H9 (cell line): ENCODE data around the gene P3R3URF. TPM values are rescaled to one million over a fixed set of nuclear protein-coding genes. Genes with fewer than 3 reads are reported as not detected.

Source experiments
- DNase-seq: peaks from one replicate; pipeline ENCODE4 v3.0.0-alpha.2; 2017
- H2AFZ ChIP-seq: one replicate; pipeline ENCODE4 v1.6.1; 2013; ENCODE audit warnings: mild to moderate bottlenecking, low read length, control low read depth, moderate library complexity
- H2AK5ac ChIP-seq: 2 replicates; pipeline ENCODE4 v1.6.1; 2013; ENCODE audit warnings: low read length, control low read depth, mixed read lengths; ENCODE audit not compliant: insufficient read length
- H2BK120ac ChIP-seq: one replicate; pipeline ENCODE4 v1.6.1; 2013; ENCODE audit warnings: low read depth, mild to moderate bottlenecking, low read length, control low read depth, inconsistent platforms; ENCODE audit not compliant: poor library complexity, severe bottlenecking
- H2BK12ac ChIP-seq: 2 replicates; pipeline ENCODE4 v1.6.1; 2013; ENCODE audit warnings: low read length, control low read depth, mixed read lengths, low read depth; ENCODE audit not compliant: insufficient read length
- H2BK15ac ChIP-seq: 2 replicates; pipeline ENCODE4 v1.6.1; 2013; ENCODE audit warnings: low read depth, low read length, control low read depth
- H2BK20ac ChIP-seq: one replicate; pipeline ENCODE4 v1.6.1; 2013; ENCODE audit warnings: low read depth, mild to moderate bottlenecking, low read length, control low read depth, inconsistent platforms; ENCODE audit not compliant: poor library complexity, severe bottlenecking
- H2BK5ac ChIP-seq: 2 replicates; pipeline ENCODE4 v1.6.1; 2013; ENCODE audit warnings: low read length, control low read depth, mixed read lengths; ENCODE audit not compliant: insufficient read length
- H3K14ac ChIP-seq: 2 replicates; pipeline ENCODE4 v1.6.1; 2013; ENCODE audit warnings: low read length, control low read depth; ENCODE audit not compliant: insufficient read depth
- H3K18ac ChIP-seq: 2 replicates; pipeline ENCODE4 v1.6.1; 2013; ENCODE audit warnings: low read depth, mild to moderate bottlenecking, mixed read lengths, low read length, control low read depth; ENCODE audit not compliant: insufficient read length
- H3K23ac ChIP-seq: 2 replicates; pipeline ENCODE4 v1.6.1; 2013; ENCODE audit warnings: low read length, control low read depth, mixed read lengths, low read depth; ENCODE audit not compliant: insufficient read length
- H3K23me2 ChIP-seq: 2 replicates; pipeline ENCODE4 v1.6.1; 2013; ENCODE audit warnings: low read depth, mild to moderate bottlenecking, mixed read lengths, low read length, control low read depth; ENCODE audit not compliant: insufficient read length, poor library complexity, severe bottlenecking
- H3K27ac ChIP-seq: 2 replicates; pipeline ENCODE4 v1.5.1; 2013; ENCODE audit warnings: low read length, control low read depth, mixed read lengths, low read depth; ENCODE audit not compliant: insufficient read length
- H3K27me3 ChIP-seq: 2 replicates; pipeline ENCODE4 v1.6.1; 2013; ENCODE audit warnings: low read length, control low read depth, inconsistent platforms; ENCODE audit not compliant: insufficient read depth
- H3K4ac ChIP-seq: 2 replicates; pipeline ENCODE4 v1.6.1; 2013; ENCODE audit warnings: low read depth, mild to moderate bottlenecking, control low read depth, inconsistent platforms, low read length, moderate library complexity
- H3K4me1 ChIP-seq: 2 replicates; pipeline ENCODE4 v1.6.1; 2013; ENCODE audit warnings: low read length, control low read depth, inconsistent platforms; ENCODE audit not compliant: insufficient read depth
- H3K4me2 ChIP-seq: 2 replicates; pipeline ENCODE4 v1.6.1; 2013; ENCODE audit warnings: low read length, control low read depth, mixed read lengths; ENCODE audit not compliant: insufficient read length, insufficient read depth
- H3K56ac ChIP-seq: 2 replicates; pipeline ENCODE4 v1.6.1; 2013; ENCODE audit warnings: low read depth, mild to moderate bottlenecking, mixed read lengths, low read length, control low read depth; ENCODE audit not compliant: insufficient read length
- H3K79me1 ChIP-seq: 2 replicates; pipeline ENCODE4 v1.6.1; 2013; ENCODE audit warnings: low read depth, mild to moderate bottlenecking, moderate library complexity, low read length, control low read depth, inconsistent platforms; ENCODE audit not compliant: insufficient read depth, poor library complexity, severe bottlenecking
- H3K79me2 ChIP-seq: 2 replicates; pipeline ENCODE4 v1.6.1; 2013; ENCODE audit warnings: low read length, control low read depth, inconsistent platforms; ENCODE audit not compliant: insufficient read depth
- H3K9ac ChIP-seq: 2 replicates; pipeline ENCODE4 v1.6.1; 2013; ENCODE audit warnings: low read length, control low read depth, mixed read lengths; ENCODE audit not compliant: insufficient read length; ENCODE audit errors: extremely low read depth
- H3K9me3 ChIP-seq: one replicate; pipeline ENCODE4 v1.6.1; 2013; ENCODE audit warnings: low read depth, low read length, inconsistent platforms; ENCODE audit not compliant: control insufficient read depth
- H3T11ph ChIP-seq: one replicate; pipeline ENCODE4 v1.6.1; 2013; ENCODE audit warnings: mild to moderate bottlenecking, low read length, control low read depth, inconsistent platforms
- H4K20me1 ChIP-seq: one replicate; pipeline ENCODE4 v1.6.1; 2013; ENCODE audit not compliant: control insufficient read depth, insufficient read length, insufficient read depth
- H4K5ac ChIP-seq: 2 replicates; pipeline ENCODE4 v1.6.1; 2013; ENCODE audit warnings: low read depth, mild to moderate bottlenecking, mixed read lengths, low read length, control low read depth; ENCODE audit not compliant: insufficient read length
- H4K8ac ChIP-seq: replicated peaks from 2 replicates; pipeline ENCODE4 v1.6.1; 2013; ENCODE audit warnings: low read length, control low read depth, mixed read lengths, low read depth; ENCODE audit not compliant: insufficient read length
- H4K91ac ChIP-seq: 2 replicates; pipeline ENCODE4 v1.6.1; 2013; ENCODE audit warnings: low read depth, mild to moderate bottlenecking, moderate library complexity, mixed read lengths, low read length, control low read depth; ENCODE audit not compliant: insufficient read length
- H3K27ac Mint-ChIP-seq, 3 experiments: 2 replicates in 2 of 3; 3 replicates in 1 of 3; pipeline ENCODE4 v1.8.0; 2020 to 2021; ENCODE audit warnings: mixed read lengths in 3 of 3, mild to moderate bottlenecking in 1 of 3, moderate library complexity in 1 of 3
- H3K27me3 Mint-ChIP-seq: 2 replicates; pipeline ENCODE4 v1.8.0; 2021; ENCODE audit warnings: low read depth, mild to moderate bottlenecking, moderate library complexity, mixed read lengths
- H3K36me3 Mint-ChIP-seq, 3 experiments: 2 replicates in 2 of 3; 3 replicates in 1 of 3; pipeline ENCODE4 v1.8.0; 2020 to 2021; ENCODE audit warnings: low read depth in 3 of 3, mixed read lengths in 3 of 3; ENCODE audit not compliant: insufficient read depth in 1 of 3
- H3K4me1 Mint-ChIP-seq, 2 experiments: 2 replicates each; pipeline ENCODE4 v1.8.0; 2020; ENCODE audit warnings: mixed read lengths in 2 of 2
- H3K4me3 Mint-ChIP-seq, 2 experiments: 2 replicates in 1 of 2; 3 replicates in 1 of 2; pipeline ENCODE4 v1.8.0; 2020 to 2021; ENCODE audit warnings: mild to moderate bottlenecking in 2 of 2, mixed read lengths in 2 of 2, moderate library complexity in 1 of 2
- H3K9me3 Mint-ChIP-seq, 2 experiments: 2 replicates in 1 of 2; 3 replicates in 1 of 2; pipeline ENCODE4 v1.8.0; 2020; ENCODE audit warnings: mild to moderate bottlenecking in 2 of 2, mixed read lengths in 2 of 2, moderate library complexity in 1 of 2
- CTCF ChIP-seq: fragments of 200-600 bp; sonication (generic); conservative IDR thresholded peaks from 3 replicates; pipeline ENCODE4 v1.8.0; 2021; ENCODE audit warnings: antibody characterized with exemption, mild to moderate bottlenecking
- WGBS: extraction: QIAGEN DNeasy Blood & Tissue Kit; methylation state at CpG from one replicate; pipeline ENCODE4 v1.1.7; 2013; ENCODE audit warnings: missing lambda C conversion rate, low lambda C conversion rate, mixed read lengths; ENCODE audit not compliant: insufficient read length; ENCODE audit errors: extremely low coverage; 5-methylcytosine and 5-hydroxymethylcytosine counted together
- total RNA-seq: library from RNA; stranded (reverse); gene quantifications from 2 replicates; pipeline ENCODE4 v1.2.1, GENCODE V29; 2021

The P3R3URF gene
- total RNA-seq, 1 experiment from 2014 or later: not detected

GRCh38 chr1:46186076-46186475 is 9.8 kb upstream of the P3R3URF start:
- H3K36me3 Mint-ChIP-seq: peaks cover 12 to 31% (median 24%) of the 10 kb centered on the region in 3 experiments; a peak in 6 of 7 replicates

More at GRCh38 chr1:46186076-46186475, 9.8 kb upstream of the P3R3URF start:
- Histone ChIP-seq H4K20me1 (no peaks in the 10 kb centered on the region), H2BK5ac (no peak overlapping the region), H3K23ac (no peak overlapping the region), H2BK15ac (no peak overlapping the region), H2AK5ac (no peak overlapping the region), H3K4me2 (no peak overlapping the region), H3K9ac (no peak overlapping the region), H3T11ph (no peak overlapping the region), H2AFZ (no peak overlapping the region), H3K4ac (no peak overlapping the region), H3K27me3 (no peaks in the 10 kb centered on the region; the same call in 1 of the 2 replicates), H3K23me2 (no peaks in the 10 kb centered on the region), H3K56ac (no peak overlapping the region), H3K18ac (no peak overlapping the region), H2BK12ac (no peak overlapping the region), H4K8ac (no peak overlapping the region), H3K14ac (no peak overlapping the region), H4K5ac (no peak overlapping the region), H2BK120ac (no peak overlapping the region), H3K79me2 (no peaks in the 10 kb centered on the region), H3K27ac (no peak overlapping the region), H3K4me1 (no peaks in the 10 kb centered on the region), H3K9me3 (no peaks in the 10 kb centered on the region), H2BK20ac (no peak overlapping the region), H4K91ac (no peak overlapping the region), H3K79me1 (no peaks in the 10 kb centered on the region)
- Mint-ChIP-seq H3K4me3 (no peak overlapping the region), H3K27me3 (peaks cover 5% of the 10 kb centered on the region), H3K4me1 (peaks cover 7% of the 10 kb centered on the region in 2 experiments; a peak in 3 of 4 replicates), H3K27ac (no peak overlapping the region), H3K9me3 (no peaks in the 10 kb centered on the region; a peak in 1 of 5 replicates)
- no peak for DNase-seq
- TF ChIP-seq CTCF: no peak
- no CpG with 5 or more reads among the region's 2 CpGs for WGBS
